Measurements from ENCODE around the gene CTCFL. TPM values are rescaled to one million over a fixed set of nuclear protein-coding genes. Genes with fewer than 3 reads are reported as not detected.
A peak's percentile ranks its signal among the peaks of the same experiment; 100 is the strongest.

The CTCFL gene
- total RNA-seq, 1 experiment from 2014 or later, result 0.06 TPM

DNA sequence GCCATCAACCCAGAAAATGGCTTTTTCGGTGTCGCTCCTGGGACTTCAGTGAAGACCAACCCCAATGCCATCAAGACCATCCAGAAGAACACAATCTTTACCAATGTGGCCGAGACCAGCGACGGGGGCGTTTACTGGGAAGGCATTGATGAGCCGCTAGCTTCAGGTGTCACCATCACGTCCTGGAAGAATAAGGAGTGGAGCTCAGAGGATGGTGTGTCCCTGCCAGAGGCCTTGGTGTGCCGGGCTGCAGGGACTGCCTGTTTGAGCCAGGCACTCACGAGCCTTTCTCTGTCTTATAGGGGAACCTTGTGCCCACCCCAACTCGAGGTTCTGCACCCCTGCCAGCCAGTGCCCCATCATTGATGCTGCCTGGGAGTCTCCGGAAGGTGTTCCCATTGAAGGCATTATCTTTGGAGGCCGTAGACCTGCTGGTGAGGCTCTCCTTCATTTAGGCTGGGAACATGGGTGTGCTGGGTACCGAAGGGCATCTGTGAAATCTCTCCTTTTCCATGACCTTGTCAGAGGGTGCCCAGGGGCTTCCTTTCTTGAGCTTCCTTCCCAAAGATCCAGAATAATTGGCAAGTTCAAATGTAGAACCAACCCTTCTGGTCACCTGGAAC lies 39.4 kb upstream of the CTCFL start:
- no peak for DNase-seq
- no peak overlapping the region for H3K27ac ChIP-seq
- no peak overlapping the region for H3K4me3 ChIP-seq
- H3K4me1 ChIP-seq, result peaks cover 7% of the 10 kb centered on the region; the same call in 1 of the 2 replicates
- H3K9me3 ChIP-seq (replicated peaks), result no peaks in the 10 kb centered on the region
- H3K36me3 ChIP-seq, result no peaks in the 10 kb centered on the region
- H3K27me3 ChIP-seq, result peaks cover 18% of the 10 kb centered on the region

DNA sequence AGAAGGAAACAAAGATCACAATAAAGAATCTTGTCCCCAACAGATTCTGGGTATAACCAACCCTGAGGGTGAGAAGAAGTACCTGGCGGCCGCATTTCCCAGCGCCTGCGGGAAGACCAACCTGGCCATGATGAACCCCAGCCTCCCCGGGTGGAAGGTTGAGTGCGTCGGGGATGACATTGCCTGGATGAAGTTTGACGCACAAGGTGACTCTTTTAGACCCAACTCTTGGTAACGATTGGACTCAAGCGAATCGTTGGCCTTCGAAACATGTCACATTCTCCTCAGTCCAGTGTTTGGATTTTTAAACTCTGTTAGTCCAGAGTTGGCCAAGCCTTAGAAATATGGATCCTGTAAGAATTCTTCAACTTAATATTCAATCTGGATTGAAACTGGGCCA lies 38.6 kb upstream of the CTCFL start:
- Histone ChIP-seq H3K27me3 (peaks cover 25% of the 10 kb centered on the region), H3K4me1 (peaks cover 9% of the 10 kb centered on the region; the same call in 1 of the 2 replicates), H3K36me3 (no peaks in the 10 kb centered on the region)

GRCh38 chr20:57562541-57563465 lies 37.9 kb upstream of the CTCFL start:
- no peak for DNase-seq
- peaks cover 26% of the 10 kb centered on the region for H3K27me3 ChIP-seq
- H3K4me3 ChIP-seq, result no peak overlapping the region
- H3K4me1 ChIP-seq, result peaks cover 9% of the 10 kb centered on the region; the same call in 1 of the 2 replicates
- H3K36me3 ChIP-seq, result no peaks in the 10 kb centered on the region
- H3K9me3 ChIP-seq (replicated peaks), result no peaks in the 10 kb centered on the region
- H3K27ac ChIP-seq, result no peak overlapping the region

More for the DNA sequence above, 38.6 kb upstream of the CTCFL start:
- Histone ChIP-seq H3K27ac (no peak overlapping the region), H3K4me3 (no peak overlapping the region), H3K9me3 (replicated peaks) (no peaks in the 10 kb centered on the region)
- DNase-seq, result no peak

GRCh38 chr20:57561356-57562279 lies 36.7 kb upstream of the CTCFL start:
- peaks cover 29% of the 10 kb centered on the region for H3K27me3 ChIP-seq
- no peaks in the 10 kb centered on the region for H3K36me3 ChIP-seq
- H3K4me3 ChIP-seq, result no peak overlapping the region

DNA sequence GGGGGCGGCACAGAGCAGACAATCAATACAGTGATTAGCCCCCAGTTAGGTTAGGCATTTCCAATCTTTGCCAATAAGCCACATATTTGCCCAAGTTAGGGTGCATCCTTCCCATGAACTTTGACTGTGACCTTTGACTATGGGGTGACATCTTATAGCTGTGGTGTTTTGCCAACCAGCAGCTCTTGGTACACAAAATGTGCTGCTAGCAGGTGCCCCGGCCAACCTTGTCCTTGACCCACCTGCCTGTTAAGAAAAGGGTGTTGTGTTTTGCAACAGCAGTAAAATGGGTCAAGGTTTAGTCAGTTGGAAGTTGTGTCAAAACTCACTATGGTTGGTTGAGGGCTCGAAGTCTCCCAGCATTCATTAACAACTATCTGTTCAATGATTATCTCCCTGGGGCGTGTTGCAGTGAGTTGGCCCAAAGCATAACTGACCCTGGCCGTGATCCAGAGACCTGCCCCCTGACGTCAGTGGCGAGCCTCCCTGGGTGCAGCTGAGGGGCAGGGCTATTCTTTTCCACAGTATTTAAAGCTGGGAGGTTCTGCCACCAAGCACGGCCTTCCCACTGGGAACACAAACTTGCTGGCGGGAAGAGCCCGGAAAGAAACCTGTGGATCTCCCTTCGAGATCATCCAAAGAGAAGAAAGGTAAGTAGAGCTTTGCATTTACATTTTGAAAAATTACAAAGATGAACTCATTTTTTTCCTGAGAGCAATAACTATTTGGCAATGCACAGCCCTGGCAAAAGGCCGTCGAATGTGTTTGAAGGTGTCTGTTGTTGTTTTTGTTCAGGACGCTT lies 35.8 kb upstream of the CTCFL start, which contains the start of gene PCK1:
TSS of gene PCK1 (plus strand) at position 557 of the 802 bp plus-strand sequence. CDS start 302 bp downstream, outside the sequence.
- DNase-seq, result peak; percentile 55 to 69
- Histone ChIP-seq H3K9me3 (replicated peaks) (no peaks in the 10 kb centered on the region), H3K4me1 (peaks cover 13% of the 10 kb centered on the region; the same call in 1 of the 2 replicates), H3K27me3 (peaks cover 29% of the 10 kb centered on the region), H3K36me3 (no peaks in the 10 kb centered on the region), H3K4me3 (no peak within 1 kb of the TSS), H3K27ac (no peak within 1 kb of the TSS)

More at GRCh38 chr20:57561356-57562279, 36.7 kb upstream of the CTCFL start:
- no peak overlapping the region for H3K27ac ChIP-seq
- H3K9me3 ChIP-seq (replicated peaks), result no peaks in the 10 kb centered on the region
- peaks cover 9% of the 10 kb centered on the region; the same call in 1 of the 2 replicates for H3K4me1 ChIP-seq
- DNase-seq, result no peak

DNA sequence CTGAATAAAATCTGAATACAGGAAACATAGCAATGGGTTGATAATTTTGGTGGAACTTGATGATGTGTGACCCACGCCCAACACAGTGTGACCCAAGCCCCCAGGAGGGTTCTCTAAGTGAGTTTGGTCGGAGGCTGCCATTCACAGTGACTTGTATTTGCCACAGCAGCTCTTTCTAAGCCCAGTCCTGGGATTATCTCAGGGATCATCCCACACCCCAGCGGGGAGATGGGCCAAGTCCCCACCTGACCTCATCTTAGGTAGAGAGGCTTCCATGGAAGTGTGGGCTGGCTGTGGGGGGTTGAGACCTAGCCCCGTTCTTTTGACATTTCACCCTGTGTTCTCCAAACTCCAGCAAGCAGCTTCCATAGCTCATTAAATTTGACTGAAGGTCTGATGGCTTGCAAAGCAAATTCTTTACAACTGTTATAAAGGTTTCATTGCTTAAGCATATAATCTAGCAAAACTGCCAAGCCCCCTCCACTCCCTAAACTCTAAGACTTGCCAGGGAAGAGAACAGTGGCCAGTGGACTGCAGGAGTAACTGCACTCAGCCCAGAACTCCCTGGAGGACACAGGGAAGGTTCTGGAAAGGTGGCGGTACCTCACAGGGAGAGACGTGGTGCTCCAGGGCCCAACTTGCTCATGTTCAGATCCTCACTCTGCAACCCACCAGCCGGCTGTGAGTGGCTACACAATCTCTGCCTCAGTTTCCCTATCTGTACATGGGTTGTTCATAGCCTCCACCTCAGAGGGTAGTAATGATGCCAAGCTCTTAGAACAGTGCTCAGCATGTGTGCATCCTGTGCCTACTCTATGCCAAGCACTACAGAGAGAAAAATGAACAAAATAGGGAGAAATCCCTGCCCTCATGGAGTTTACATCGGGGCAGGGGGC lies 35.0 kb upstream of the CTCFL start:
- Histone ChIP-seq H3K27me3 (peaks cover 29% of the 10 kb centered on the region), H3K36me3 (no peaks in the 10 kb centered on the region), H3K4me1 (peaks cover 18% of the 10 kb centered on the region; the same call in 1 of the 2 replicates), H3K4me3 (no peak overlapping the region), H3K27ac (no peak overlapping the region), H3K9me3 (replicated peaks) (no peaks in the 10 kb centered on the region)
- no peak for DNase-seq

DNA sequence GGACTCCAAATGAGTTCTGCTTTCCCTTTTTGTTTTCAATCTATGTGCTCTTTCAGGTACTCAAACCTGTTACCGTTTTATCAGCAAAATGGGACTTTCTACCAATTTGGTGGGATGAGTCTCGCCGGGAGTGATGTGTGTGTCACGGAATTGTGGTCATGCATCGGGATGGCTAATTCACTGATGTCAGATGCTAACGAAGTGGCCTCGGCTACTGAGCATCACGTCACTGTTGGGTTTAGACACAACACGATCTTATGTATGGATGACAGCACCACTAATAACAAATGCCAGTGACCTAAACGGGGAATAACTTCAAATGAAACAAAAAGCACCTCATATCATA lies 34.3 kb upstream of the CTCFL start:
- no peaks in the 10 kb centered on the region for H3K36me3 ChIP-seq
- no peak overlapping the region for H3K4me3 ChIP-seq
- H3K4me1 ChIP-seq, result peaks cover 18% of the 10 kb centered on the region; the same call in 1 of the 2 replicates
- peaks cover 29% of the 10 kb centered on the region for H3K27me3 ChIP-seq
- no peaks in the 10 kb centered on the region for H3K9me3 ChIP-seq (replicated peaks)
- H3K27ac ChIP-seq, result no peak overlapping the region
- DNase-seq, result no peak

DNA sequence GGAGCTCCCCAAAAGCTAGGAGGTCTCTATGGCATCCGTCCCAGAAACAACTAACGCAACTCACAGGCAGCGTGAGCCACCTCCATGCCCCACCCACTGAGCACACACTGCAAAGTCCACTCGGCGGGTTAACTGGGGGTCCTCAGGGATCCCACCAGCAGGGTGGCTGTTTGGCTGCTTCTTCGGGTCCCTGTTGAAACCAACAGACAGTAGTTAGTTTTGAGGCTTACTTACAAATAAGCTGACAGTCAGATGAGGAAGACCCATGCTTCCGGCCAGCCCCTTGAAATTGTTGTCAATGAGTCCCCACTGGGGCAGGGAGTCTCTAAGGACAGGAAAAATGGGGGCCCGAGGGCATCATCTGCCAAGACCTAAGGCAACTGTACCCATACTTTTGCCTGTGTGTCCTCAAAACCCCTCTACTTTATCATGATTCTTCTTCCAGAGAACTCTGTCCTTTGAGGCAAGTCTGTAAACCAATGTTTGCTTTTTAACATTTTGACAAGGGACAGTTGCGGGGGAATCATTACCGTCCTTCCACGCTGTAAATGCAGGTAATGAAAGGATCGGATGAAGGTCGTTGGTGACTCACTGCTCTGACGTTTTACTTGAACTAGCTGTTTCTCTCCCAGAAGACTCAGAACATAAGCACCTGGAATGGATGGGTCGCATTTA lies 33.8 kb upstream of the CTCFL start:
- Histone ChIP-seq H3K27me3 (peaks cover 29% of the 10 kb centered on the region), H3K36me3 (no peaks in the 10 kb centered on the region)
- no peak for DNase-seq

GRCh38 chr20:57557926-57558613 lies 33.1 kb upstream of the CTCFL start:
- Histone ChIP-seq H3K36me3 (no peaks in the 10 kb centered on the region), H3K4me1 (peaks cover 18% of the 10 kb centered on the region; the same call in 1 of the 2 replicates), H3K4me3 (no peak overlapping the region)

More for the DNA sequence above, 33.8 kb upstream of the CTCFL start:
- H3K27ac ChIP-seq, result no peak overlapping the region
- H3K9me3 ChIP-seq (replicated peaks), result no peaks in the 10 kb centered on the region
- peaks cover 18% of the 10 kb centered on the region; the same call in 1 of the 2 replicates for H3K4me1 ChIP-seq
- no peak overlapping the region for H3K4me3 ChIP-seq

DNA sequence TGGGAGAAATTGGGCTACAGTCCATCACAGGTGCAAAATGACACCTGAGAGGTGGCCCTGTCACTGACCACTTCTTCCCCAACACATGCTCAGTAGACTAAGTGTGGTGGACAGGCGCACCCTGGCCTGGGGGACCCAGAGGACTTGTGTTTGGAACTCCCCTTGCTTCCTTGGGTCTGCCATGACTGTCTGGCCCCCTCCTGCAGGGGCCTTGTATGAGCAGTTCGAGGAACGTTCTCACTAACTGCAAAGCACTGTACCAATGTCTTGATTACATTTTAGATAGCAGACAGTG lies 32.0 kb upstream of the CTCFL start:
- no peak overlapping the region for H3K4me3 ChIP-seq
- H3K36me3 ChIP-seq, result no peaks in the 10 kb centered on the region
- H3K27me3 ChIP-seq, result peaks cover 34% of the 10 kb centered on the region
- no peak overlapping the region for H3K27ac ChIP-seq
- no peaks in the 10 kb centered on the region for H3K9me3 ChIP-seq (replicated peaks)
- no peak for DNase-seq
- H3K4me1 ChIP-seq, result peaks cover 18% of the 10 kb centered on the region; the same call in 1 of the 2 replicates

More at GRCh38 chr20:57557926-57558613, 33.1 kb upstream of the CTCFL start:
- Histone ChIP-seq H3K27ac (no peak overlapping the region), H3K27me3 (peaks cover 29% of the 10 kb centered on the region), H3K9me3 (replicated peaks) (no peaks in the 10 kb centered on the region)
- no peak for DNase-seq

- no peak for DNase-seq
- no peaks in the 10 kb centered on the region for H3K36me3 ChIP-seq
- H3K4me3 ChIP-seq, result no peak overlapping the region
- no peaks in the 10 kb centered on the region for H3K9me3 ChIP-seq (replicated peaks)
- H3K27ac ChIP-seq, result no peak overlapping the region; the same call in 1 of the 2 replicates
- H3K27me3 ChIP-seq, result peaks cover 29% of the 10 kb centered on the region
- H3K4me1 ChIP-seq, result peaks cover 11% of the 10 kb centered on the region; the same call in 1 of the 2 replicates
These were observed 30.7 kb upstream of the CTCFL start for GRCh38 chr20:57555457-57556184.

Data from SJCRH30 (cell line).